ENCODE measurements around the gene EPHB6.
A peak's percentile ranks its signal among the peaks of the same experiment; 100 is the strongest.

The EPHB6 gene

GRCh38 chr7:142876991-142877910 is 22.4 kb downstream of the EPHB6 start:
- no peak for DNase-seq (ENCODE audit: low read depth)

- DNase-seq (ENCODE audit: low read depth), result no peak
These were observed 23.4 kb downstream of the EPHB6 start for GRCh38 chr7:142878315-142878714.

GRCh38 chr7:142879060-142879459 is 24.2 kb downstream of the EPHB6 start:
- DNase-seq (ENCODE audit: low read depth), result no peak

- peak; percentile 37 for DNase-seq (ENCODE audit: low read depth)
These were observed 26.1 kb downstream of the EPHB6 start for GRCh38 chr7:142880876-142881505.

- DNase-seq (ENCODE audit: low read depth), result no peak
These were observed 26.9 kb downstream of the EPHB6 start for GRCh38 chr7:142881586-142882337.

- no peak for DNase-seq (ENCODE audit: low read depth)
These were observed 27.4 kb downstream of the EPHB6 start for GRCh38 chr7:142882338-142882678.

- no peak for DNase-seq (ENCODE audit: low read depth)
These were observed 28.3 kb downstream of the EPHB6 start for GRCh38 chr7:142883145-142883544.

- DNase-seq (ENCODE audit: low read depth), result no peak
These were observed 28.9 kb downstream of the EPHB6 start for GRCh38 chr7:142883571-142884285.

GRCh38 chr7:142884286-142884640 is 29.4 kb downstream of the EPHB6 start:
- DNase-seq (ENCODE audit: low read depth), result no peak

GRCh38 chr7:142885311-142886230 is 30.7 kb downstream of the EPHB6 start, which contains the start of gene TRPV6:
TSS of gene TRPV6 (minus strand) at chr7:142885745.
- DNase-seq (ENCODE audit: low read depth), result no peak

- DNase-seq (ENCODE audit: low read depth), result no peak
These were observed 32.0 kb downstream of the EPHB6 start for GRCh38 chr7:142886866-142887265.

GRCh38 chr7:142887282-142888015 is 32.6 kb downstream of the EPHB6 start:
- DNase-seq (ENCODE audit: low read depth), result no peak

- DNase-seq (ENCODE audit: low read depth), result no peak
These were observed 34.9 kb downstream of the EPHB6 start for GRCh38 chr7:142889816-142890215.

GRCh38 chr7:142890874-142891485 is 36.1 kb downstream of the EPHB6 start:
- no peak for DNase-seq (ENCODE audit: low read depth)

- no peak for DNase-seq (ENCODE audit: low read depth)
These were observed 36.7 kb downstream of the EPHB6 start for GRCh38 chr7:142891490-142892082.

- no peak for DNase-seq (ENCODE audit: low read depth)
These were observed 38.1 kb downstream of the EPHB6 start for GRCh38 chr7:142892951-142893350.

GRCh38 chr7:142894112-142894984 is 39.5 kb downstream of the EPHB6 start:
- DNase-seq (ENCODE audit: low read depth), result no peak

- no peak for DNase-seq (ENCODE audit: low read depth)
These were observed 40.2 kb downstream of the EPHB6 start for GRCh38 chr7:142894985-142895593.

Measured in ELR (cell line).